Mesenteric fat pad (tissue), 1 donor: ENCODE measurements around the gene INPP5A. TPM values are rescaled to one million over a fixed set of nuclear protein-coding genes. Genes with fewer than 3 reads are reported as not detected.

ENCODE experiments used
- DNase-seq: peaks from one replicate; pipeline ENCODE4 v3.0.0-alpha.2; 2020; ENCODE audit warnings: low spot score
- total RNA-seq: library from RNA; stranded (reverse); fragmentation: NEBNext Ultra II Directional; extraction: Animal tissue kit (Norgen Biotek cat#: 25700); gene quantifications from one replicate; pipeline ENCODE4 v1.2.1, GENCODE V29; 2021
- donor health status: DM: yes; HTN: yes; CAD: no.

Gene INPP5A
- total RNA-seq, 1 donor from 2014 or later: 30.5 TPM

DNA sequence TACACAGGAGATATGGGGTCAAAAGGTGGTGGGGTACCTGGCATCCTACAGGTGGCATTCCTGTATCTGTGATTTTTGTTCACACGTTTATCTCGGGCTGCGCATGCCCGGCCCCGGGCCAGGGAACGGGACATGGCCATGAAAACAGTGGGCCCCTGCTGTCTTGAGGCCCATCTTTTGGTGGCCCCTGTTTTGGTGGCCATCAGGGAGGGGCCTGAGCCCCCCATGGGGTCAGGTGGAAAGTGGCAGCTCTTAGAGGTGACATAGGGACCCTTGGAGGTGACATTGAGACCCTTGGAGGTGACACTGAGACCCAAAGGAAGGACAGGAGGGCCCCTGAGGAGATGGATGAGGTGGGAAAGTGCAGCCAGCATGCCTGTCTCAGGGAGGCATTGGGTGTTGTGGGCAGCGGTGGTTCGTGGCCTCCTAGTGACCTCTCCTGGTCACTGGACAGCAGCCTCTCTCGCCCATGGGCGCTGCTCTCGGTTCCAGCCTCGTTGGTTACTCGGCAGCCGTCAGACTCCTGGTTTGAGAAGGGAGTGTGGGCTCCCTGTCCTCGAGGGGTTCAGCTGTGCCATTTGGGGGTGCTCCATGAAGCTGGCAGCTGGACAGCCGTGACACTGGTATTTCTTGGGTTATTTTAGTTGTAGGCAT is 39.9 kb downstream of the INPP5A start:
- DNase-seq: no peak

DNA sequence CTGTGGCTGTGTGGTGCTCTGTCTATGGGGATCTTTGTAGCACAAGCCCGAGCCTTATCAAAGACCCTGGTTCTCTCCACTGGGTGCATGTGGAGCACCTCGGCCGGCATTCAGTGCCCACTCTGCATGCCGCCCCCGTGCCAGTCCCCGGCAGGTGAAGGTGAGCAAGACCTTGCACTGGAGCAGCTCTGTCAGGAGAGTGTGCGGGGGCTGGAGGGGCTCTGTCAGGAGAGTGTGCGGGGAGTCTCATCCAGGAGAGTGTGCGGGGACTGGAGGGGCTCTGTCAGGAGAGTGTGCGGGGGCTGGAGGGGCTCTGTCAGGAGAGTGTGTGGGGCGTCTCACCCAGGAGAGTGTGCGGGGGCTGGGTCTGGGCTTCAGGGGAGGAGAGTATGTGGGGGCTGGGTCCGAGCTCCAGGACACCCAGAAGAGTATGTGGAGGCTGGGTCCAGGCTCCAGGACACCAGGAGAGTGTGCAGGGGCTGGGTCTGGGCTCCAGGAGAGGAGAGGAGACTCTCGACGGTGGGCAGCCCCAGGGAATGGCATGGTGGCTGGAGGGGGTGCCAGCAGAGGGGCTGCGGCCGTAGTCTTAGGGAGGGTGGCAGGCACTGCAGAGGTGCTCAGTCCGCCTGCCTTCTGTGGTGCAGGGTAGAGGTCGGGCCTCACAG is 40.8 kb downstream of the INPP5A start:
- no peak for DNase-seq

DNA sequence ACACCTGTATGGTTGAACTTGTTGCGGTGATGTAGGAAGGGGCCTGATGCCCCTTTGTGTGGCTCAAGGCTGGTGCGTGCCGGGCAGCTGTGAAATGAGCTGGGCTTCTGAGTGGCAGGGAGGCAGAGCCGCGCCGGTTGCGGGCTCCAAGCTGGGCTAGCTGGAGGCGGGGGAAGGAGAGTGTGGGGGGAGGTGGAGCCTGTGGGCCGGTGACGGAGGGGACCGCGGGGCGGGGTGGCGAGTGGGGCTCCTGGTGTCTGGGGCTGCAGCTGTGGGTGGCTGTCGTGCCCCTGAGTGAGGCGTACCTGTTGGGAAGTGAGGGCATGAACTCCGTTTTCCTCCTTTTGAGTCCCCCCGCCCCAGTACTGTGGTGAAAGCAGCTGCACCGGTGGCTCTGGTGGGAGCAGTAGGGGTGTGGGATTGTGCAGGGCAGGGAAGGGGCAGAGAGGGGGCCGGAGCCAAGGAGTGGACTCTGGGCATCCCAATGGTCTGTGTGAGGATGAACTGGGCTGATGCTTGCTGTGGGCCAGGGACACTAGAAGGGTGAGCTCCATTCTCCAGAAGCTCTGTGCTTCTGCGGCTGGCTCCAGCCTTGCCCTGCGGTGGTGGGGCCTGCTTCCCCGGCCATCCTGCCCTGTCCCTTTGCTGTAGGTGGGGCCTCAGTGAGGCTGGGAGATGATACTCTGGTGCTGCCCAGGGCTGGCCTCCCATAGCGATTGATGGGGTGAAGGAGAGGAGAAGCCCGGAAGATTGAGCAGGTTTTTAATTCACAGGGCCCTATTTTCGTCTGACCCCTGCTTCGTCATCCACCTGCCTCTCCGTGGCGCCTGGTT is 41.7 kb downstream of the INPP5A start:
- DNase-seq: no peak

DNA sequence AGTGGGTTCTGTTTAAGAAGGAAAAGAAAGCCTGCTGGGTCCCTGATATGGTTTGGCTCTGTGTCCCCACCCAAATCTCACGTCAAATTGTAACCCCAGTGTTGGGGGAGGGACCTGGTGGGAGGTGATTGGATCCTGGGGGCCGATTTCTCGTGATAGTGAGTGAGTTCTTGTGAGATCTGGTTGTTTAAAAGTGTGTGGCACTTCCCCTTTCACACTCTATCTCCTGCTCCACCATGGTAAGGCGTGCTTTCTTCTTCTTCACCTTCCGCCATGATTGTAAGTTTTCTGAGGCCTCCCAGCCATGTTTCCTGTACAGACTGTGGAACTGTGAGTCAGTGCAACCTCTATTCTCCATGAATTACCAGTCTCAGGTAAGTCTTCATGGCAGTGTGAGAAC is 42.6 kb downstream of the INPP5A start:
- no peak for DNase-seq

DNA sequence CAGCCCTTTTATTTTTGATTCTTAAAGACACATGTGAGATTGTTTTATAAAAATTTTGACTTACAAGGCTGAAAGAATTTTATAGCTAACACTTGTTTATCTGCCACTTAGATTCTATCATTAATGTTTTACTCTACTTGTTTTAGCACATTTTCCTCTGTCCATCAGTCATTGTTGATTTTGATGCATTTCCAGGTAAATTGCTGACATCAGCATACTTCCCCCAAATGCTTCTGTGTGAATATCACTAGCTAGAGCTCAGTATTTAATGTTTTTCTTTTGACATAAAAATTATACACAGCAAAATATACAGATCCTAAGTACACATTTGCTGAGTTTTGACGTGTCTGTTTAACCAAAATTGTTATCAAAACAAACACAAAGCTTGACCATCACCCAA is 43.0 kb downstream of the INPP5A start:
- DNase-seq: no peak

DNA sequence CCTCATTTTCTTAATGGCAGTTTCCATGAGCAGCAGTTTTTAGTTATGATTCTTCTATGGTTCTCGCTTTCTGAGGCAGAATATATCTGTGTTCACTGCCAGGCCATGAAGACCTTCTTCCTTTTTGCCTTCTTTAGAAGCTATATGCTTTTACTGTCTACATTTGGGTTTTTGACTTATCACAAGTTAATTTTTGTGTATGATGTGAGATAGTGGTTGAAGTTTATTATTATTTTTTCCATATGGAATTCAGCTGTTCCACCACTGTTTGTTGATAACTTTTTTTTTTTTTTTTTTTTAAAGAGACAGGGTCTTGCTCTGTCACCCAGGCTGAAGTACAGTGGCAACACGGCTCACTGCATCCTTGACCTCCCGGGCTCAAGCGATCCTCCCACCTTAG is 44.5 kb downstream of the INPP5A start:
- DNase-seq: no peak

DNA sequence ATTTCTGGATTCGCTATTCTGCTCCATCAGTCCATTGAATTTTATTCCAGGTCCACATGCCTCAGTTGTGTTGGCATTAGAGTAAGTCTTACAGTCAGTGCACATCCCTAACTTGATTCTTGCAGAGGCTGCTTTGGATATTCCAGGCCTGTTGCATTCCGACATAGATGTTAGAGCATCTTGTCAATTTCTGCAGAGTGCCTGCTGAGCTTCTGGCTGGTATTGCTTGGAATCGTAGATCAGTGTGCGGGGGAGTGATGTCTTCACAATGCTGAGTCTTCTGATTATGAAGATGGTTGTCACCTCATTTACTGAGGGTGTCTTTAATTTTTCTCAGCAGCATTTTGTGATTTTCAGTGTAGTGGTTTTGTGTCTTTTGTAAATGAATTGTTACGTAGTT is 45.2 kb downstream of the INPP5A start:
- DNase-seq: no peak

DNA sequence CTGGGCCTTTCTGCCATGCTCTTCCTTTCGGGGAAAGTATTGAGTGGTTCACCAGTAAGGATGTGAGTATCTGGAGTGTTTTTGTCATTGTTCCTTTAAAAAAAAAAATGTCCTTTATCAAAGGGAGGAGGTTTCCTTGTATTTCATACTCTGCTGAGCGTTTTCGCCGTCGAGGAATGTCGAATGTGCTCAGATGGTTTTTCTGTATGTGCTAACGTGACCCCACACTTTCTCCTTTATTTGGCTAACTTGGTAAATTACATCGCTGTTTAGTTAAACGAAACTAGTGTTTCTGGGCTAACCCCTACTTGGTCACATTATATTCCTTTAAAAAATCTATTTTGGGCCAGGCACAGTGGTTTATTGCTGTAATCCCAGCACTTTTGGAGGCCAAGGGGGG is 45.9 kb downstream of the INPP5A start:
- DNase-seq: no peak

DNA sequence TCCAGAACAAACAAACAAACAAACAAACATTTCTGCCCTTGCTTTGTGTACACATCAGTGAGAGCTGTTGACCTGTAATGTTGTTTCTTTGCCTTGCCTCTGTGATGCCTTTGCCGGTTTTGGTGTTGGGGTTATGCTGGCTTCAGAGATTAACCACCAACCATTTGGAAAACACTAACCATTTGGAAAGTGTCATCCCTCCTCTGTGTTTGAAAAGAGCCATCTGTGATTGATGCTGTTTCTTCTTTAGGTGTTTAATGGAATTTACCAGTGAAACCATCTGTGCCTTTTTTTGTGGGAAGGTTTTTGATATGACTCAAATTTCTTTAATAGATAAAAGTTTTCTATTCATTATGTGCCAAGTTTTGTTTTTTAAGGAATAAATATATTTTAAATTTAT is 46.5 kb downstream of the INPP5A start:
- DNase-seq: no peak

DNA sequence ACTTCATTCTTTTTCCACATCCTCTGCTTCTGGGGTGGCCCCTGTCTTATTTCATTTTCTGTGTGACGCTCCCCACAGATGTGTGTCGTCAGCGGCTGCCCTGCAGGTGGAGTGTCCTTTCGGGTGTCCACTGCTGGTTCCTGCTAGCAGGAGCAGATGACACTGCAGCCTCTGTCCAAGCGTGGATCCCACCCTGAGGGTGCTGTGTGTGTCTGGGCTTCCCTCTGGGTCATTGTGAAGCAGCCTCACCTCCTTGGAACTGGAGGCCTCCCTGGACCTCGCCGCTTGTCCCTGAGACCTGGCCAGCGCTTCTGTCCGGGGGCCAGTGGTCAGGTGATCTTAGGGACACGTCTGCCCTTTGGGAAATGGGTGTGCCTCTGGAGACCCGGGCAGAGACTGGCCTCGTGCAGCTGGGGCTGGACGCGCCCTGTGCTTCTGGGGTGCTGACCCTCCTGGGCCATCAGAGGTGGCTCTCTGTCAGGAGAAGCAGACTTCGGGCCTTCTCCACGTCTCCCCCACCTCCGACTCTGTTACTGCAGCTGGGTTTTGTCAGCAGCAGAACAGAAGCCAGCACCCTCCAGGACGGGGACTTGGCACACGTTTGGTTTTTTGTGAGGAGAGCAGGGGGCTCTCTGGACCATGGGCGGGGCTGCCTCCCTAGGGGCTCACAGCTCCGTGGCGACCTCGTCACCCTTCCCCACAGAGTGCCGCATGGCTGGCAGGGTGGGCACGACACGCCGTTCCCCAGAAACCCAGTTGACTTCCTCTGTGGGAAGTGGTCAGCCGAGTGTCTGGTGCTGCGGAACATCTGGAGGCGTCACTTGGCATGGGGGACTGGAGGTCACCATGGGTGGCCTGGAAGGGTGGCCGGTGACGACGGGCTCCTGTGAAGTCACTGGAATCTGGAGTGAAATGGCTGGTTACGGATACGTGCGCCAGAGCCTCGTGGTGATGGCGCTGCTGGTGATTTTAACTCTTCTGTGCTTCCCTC is 48.4 kb downstream of the INPP5A start:
- DNase-seq: no peak

DNA sequence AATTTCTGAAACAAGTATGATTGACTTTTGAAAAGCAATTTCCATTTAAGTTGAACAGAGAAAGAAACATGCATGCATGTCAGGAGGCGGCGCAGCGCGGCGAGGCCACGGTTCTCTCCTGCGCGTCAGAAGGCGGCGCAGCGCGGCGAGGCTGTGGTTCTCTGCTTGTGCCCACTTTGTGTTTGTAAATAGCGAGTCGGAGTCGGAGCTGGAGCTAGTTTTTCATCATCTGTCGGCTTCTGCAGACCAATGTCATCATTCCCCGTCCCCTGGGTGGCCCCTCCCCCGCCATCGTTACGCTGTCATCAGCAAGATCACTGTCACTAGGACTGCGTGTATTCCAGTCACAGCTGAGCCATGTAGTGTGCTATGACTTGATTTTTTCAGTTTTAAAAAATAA is 49.2 kb downstream of the INPP5A start:
- no peak for DNase-seq

DNA sequence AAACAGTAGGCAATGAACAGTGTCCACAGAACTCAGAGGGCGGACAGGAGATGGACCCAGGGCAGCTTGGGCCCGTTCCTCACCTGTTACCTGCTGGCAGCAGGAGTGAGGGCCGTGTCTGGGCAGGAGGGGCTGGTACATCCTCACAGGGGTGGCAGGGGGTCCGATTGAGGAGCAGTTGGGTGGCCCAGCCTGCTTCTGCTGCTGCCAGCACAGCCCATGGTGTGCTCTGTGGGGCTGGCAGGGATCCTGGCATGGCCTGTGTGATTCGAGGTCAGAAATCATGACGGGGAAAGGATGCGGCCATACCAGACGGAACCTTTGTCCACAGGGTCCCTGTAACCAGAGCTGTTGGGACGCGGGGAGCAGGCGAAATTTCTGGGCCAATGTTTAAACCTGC is 49.6 kb downstream of the INPP5A start:
- no peak for DNase-seq

DNA sequence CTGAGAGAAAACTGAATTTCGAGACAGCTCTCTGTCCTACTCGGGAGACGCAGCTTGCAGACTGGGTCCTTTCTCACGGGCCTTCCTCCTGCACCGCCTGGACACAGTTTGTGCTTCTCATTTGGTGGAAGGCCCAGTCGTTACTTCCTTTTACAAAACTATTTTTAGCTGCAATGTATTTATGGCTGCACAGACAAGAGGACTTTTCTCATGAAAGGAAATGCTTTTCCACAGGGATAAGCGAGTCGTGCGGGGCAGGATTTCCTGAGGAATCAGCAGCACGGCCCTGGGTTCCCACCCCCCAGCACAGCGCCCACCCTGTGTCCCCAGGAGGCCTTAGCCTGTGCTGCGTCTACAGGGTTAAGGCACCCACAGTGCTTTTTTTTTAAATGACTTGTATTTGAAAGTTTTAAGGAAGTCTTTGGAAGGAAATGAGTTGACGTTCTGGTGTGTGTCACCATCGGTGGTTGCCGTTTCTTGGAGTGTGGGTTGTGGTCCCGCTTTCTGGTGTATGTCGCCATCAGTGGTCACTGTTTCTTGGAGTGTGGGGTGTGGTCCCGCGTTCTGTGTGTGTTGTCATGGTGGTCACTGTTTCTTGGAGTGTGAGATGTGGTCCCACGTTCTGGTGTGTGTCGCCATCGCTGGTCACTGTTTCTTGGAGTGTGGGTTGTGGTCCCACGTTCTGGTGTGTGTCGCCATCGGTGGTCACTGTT is 50.9 kb downstream of the INPP5A start:
- no peak for DNase-seq

DNA sequence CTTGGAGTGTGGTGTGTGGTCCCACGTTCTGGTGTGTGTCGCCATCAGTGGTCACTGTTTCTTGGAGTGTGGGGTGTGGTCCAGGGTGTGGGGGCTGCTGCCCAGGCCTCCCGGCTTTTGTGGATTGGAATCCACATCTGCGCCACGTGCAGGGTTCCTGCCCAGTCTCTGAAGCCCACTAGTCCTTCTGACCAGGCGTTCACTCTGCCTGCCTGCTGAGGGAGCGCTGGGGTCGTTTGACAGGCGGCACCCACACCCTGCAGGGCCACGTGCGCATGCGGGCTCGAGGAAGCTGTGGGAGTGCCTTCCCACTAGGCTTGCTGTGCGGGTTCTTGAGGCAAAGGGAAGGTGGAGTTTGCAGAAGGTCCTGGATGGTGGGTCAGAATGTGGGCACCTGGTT is 51.4 kb downstream of the INPP5A start:
- no peak for DNase-seq

DNA sequence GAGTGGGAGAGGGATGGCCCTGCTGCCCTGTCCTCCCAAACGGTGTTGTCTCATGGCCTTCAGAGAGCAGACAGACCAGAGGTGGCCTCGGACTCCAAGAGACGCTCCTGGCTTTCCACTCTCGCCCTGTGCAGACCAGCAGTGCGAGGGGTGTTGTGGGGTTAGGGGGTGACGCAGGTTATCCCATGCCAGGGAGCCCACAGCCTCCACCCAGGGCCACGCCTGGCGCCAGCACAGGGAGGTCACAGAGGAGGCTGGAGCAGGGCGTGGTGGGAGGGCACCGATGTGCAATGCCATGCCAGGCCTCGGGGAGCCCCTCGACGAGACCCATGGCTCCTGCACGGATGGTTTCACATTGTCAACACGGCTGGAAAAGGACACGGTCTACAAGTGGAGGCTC is 52.1 kb downstream of the INPP5A start:
- DNase-seq: no peak

DNA sequence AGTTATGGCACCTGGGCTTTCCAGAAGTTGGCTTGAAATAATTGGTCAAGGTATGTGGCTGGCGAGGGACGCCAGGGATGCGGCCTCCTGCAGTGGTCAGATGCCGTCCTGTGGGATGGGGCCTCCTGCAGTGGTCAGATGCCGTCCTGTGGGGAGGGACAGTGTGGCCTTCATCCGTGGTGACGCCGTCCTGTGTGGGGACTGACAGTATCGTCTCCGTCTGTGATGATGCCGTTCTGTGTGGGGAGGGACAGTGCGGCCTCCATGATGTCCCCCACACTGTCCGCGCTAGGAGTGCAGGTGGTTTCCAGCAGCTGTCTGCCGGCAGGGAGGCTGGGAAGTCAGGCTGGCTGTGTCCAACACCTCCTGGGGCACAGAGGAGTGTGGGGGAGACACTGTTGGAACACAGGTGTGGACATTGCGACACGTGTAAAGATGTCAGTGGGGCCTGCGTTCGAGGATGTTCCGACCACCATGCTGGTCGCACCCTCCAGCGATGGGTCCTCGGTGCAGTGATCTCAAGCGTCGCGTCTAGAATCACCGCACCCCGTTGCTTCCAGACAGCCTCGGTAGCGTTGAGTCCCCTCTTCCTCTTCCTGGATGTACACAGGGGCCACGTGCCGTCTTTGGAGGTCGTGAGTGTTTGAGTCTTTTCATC is 52.6 kb downstream of the INPP5A start:
- DNase-seq: no peak

DNA sequence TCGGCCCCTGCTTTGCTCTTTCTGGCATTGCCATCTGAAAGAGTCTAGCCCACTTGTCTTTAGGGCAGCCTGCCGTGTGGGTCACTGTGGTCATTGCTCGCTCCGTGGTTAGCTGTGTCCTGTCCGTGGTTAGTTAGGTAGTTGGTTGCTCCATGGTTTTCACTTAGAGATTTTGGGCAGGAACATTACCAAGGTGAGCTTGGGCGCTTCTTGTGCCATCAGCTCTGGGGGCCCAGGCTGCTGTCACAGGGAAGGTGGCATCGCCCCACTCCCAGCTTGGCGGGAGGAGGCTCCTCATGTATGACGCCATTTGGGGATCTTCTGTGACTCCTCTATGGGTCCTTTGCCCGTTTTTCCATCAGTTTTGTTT is 53.1 kb downstream of the INPP5A start:
- no peak for DNase-seq

DNA sequence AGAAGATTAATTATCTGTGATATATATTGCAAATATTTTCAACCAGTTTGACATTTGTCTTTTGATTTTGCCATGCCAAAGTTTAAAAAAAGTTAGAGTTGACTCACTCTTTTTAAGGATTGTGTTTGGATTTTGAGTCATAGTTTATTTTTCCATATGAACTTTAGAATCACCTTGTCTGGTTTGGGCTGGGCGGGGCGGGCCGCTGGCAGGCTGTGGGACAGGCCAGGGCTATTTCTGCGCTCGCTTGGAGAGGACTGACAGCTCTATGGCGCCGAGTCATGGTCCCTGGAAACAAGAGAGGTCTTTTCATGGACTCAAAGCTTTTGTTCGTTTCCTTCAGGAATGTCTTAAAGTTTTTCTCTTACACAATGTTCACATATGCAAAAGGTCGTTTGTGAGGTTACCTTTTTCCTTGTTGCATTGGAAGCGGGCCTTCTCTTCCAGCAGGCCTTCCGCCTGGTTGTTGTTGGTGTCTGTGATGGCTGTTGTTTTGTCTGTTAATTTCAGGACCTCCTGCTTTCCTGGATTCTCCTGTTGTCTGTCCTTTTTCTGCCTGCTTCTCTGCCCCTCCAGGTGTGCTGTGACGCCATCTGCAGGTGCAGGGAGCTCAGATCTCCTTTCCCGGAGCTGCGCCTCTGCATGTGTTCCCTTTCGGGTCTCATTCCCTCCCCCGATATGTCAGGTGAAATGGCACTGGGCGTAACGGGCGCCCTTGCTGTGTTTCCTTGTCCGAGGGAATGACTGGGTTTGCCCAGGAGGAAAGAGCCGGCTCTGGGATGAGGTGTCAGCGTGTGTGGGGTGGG is 53.8 kb downstream of the INPP5A start:
- no peak for DNase-seq

DNA sequence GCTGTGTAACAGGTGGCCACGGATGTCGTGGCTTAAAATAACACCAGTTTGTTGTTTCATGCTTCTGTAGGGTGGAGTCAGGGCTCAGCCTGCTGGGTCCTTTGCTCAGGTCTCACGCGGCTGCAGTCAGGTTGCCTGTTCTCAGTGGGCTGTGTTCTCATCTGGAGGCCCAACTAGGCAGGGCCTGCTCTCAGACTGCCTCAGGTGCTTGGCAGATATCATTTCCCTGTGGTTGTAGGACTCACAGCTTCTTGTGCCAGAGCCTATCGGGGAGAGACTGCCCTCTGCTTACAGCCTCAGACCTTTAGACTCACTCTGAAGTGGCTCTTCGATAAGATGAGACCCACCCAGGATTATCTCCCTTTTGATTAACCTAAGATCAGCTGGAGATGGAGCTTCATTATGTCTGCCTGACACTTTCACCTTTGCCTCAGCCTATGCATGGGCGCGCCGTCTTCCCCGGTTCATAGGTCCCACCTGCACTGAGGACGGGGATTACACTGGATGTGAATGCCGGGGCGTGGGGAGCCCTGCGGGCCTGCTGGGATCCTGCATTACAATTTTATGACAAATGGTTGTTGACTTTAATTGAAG is 55.3 kb downstream of the INPP5A start:
- no peak for DNase-seq
